Fibroblast of lung (primary cell): ENCODE results near the gene MICAL2.

Source experiments
- CTCF ChIP-seq, 2 donors: IDR thresholded peaks in 1 of 2; conservative IDR thresholded peaks in 1 of 2; 1 replicate in 1 of 2; 2 replicates in 1 of 2; pipeline ENCODE4 v1.5.1; 2011 to 2012; ENCODE audit warnings: low read length in 2 of 2, control low read depth in 1 of 2, inconsistent platforms in 1 of 2, low read depth in 1 of 2, mild to moderate bottlenecking in 1 of 2
- EZH2 ChIP-seq: IDR thresholded peaks from 2 replicates; pipeline ENCODE4 v1.5.1; 2012; ENCODE audit warnings: low read length, control low read depth, mild to moderate bottlenecking; ENCODE audit errors: missing control alignments

- TF ChIP-seq CTCF (conservative IDR thresholded peaks at IDR 0.05 in 1 of 2, IDR thresholded peaks at IDR 0.05 in 1 of 2; ENCODE audit: low read depth in 1 of 2, low read length in 2 of 2) (no peak), EZH2 (no peak)
Measured at GRCh38 chr11:12121011-12121410, 10.6 kb downstream of the MICAL2 start.
